GM19099 (cell line): Measurements from ENCODE around the gene PTPRA.

ENCODE experiments used
- POLR2A ChIP-seq: IDR thresholded peaks from 3 replicates; pipeline ENCODE4 v1.6.1; 2011; ENCODE audit warnings: low read depth; ENCODE audit not compliant: insufficient read length; ENCODE audit errors: extremely low read depth

Gene PTPRA

GRCh38 chr20:2871661-2872458, 1.4 kb upstream of the PTPRA start:
- no peak for TF ChIP-seq POLR2A

GRCh38 chr20:2872459-2873009, 747 bp upstream of the PTPRA start:
- no peak for TF ChIP-seq POLR2A

GRCh38 chr20:2873747-2874041, 413 bp downstream of the PTPRA start:
- no peak for TF ChIP-seq POLR2A

- TF ChIP-seq POLR2A: no peak
These were observed 1.2 kb downstream of the PTPRA start for GRCh38 chr20:2874456-2874855.

GRCh38 chr20:2875690-2876203, 2.5 kb downstream of the PTPRA start:
- TF ChIP-seq POLR2A: no peak

GRCh38 chr20:2878515-2878914, 5.2 kb downstream of the PTPRA start:
- TF ChIP-seq POLR2A: no peak

- no peak for TF ChIP-seq POLR2A
These were observed 5.9 kb downstream of the PTPRA start for GRCh38 chr20:2879146-2879545.

- no peak for TF ChIP-seq POLR2A
These were observed 7.4 kb downstream of the PTPRA start for GRCh38 chr20:2880650-2881049.

- no peak for TF ChIP-seq POLR2A
These were observed 10.7 kb downstream of the PTPRA start for GRCh38 chr20:2883726-2884637.

- TF ChIP-seq POLR2A: no peak
These were observed 14.4 kb downstream of the PTPRA start for GRCh38 chr20:2887715-2888114.

GRCh38 chr20:2888224-2888955, 15.1 kb downstream of the PTPRA start:
- TF ChIP-seq POLR2A: no peak

- TF ChIP-seq POLR2A: no peak
These were observed 15.9 kb downstream of the PTPRA start for GRCh38 chr20:2889209-2889608.

GRCh38 chr20:2889797-2890196, 16.5 kb downstream of the PTPRA start:
- TF ChIP-seq POLR2A: no peak

GRCh38 chr20:2890742-2891141, 17.5 kb downstream of the PTPRA start:
- TF ChIP-seq POLR2A: no peak

GRCh38 chr20:2891343-2891742, 18.1 kb downstream of the PTPRA start:
- no peak for TF ChIP-seq POLR2A

- TF ChIP-seq POLR2A: no peak
These were observed 19.1 kb downstream of the PTPRA start for GRCh38 chr20:2892376-2892775.

GRCh38 chr20:2894221-2894620, 20.9 kb downstream of the PTPRA start:
- TF ChIP-seq POLR2A: no peak
